Activated effector memory CD4-positive, alpha-beta T cell treated with anti-CD3 and anti-CD28 coated beads, Interleukin-2, amount 50 U/mL, for 16 hours (primary cell): Measurements from ENCODE around the gene MCHR1.
"Not testable (repeated sequence)": the region's sequence is repeated elsewhere in the genome, so short reads cannot be mapped to it uniquely, and the experiment has no call there.

Experiments used
- DNase-seq: peaks from one replicate; pipeline ENCODE4 v3.0.0-alpha.2; 2020

The MCHR1 gene

GRCh38 chr22:40659166-40659565 lies 20.1 kb upstream of the MCHR1 start:
- no peak for DNase-seq

GRCh38 chr22:40660730-40661129 lies 18.6 kb upstream of the MCHR1 start:
- no peak for DNase-seq

DNA sequence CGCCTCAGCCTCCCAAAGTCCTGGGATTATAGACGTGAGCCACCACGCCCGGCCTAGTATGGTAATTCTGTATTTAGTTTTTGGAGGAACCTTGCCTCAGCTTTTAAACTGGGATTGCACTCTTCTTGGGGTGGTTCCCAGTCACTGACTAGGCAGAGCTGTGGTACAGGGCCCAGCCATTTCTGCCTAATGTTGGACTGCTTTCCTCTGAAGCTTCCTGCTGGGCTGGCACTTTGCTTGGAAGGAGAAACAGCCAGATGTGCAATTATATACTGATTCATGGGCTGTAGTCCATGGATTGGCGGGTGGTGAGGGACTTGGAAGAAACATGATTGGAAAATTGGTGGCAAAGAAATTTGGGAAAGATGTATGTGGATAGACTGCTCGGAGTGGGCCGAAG lies 17.6 kb upstream of the MCHR1 start:
- no peak for DNase-seq

- no peak for DNase-seq
These were observed 14.0 kb upstream of the MCHR1 start for GRCh38 chr22:40665312-40665711.

GRCh38 chr22:40666151-40666848 lies 13.0 kb upstream of the MCHR1 start:
- DNase-seq: no peak

DNA sequence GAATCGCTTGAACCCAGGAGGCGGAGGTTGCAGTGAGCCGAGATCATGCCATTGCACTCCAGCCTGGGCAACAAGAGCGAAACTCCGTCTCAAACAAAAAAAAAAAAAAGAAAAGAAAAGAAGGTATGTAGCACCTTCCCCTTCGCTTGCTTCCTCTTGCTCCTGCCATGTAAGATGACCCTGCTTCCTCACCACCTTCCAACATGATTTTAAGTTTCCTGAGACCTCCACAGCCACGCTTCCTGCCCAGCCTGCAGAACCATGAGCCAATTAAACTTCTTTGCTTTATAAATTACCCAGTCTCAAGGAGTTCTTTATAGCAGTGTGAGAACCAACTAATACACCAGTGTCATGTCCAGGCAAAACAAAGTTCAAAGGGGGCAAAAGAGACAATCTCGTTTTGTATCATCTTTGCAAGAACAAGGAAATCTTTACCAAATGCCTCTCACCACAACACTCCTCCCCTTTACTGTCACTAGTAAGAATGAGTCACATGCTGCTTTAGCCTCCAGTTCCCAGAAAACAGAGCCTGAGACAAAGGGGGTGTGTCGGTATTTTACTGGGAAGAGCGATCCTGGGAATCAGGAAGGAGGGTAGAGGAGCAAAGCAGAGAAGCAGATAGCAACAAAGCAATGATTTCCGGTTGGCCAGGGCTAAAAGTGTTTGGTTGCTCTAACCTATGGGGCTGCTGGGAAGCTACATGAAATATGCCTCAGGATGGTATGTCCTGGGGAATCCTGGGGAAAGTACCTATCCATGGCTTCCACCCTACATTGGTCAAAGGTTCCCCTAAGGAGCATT lies 10.5 kb upstream of the MCHR1 start:
- no peak for DNase-seq

GRCh38 chr22:40670058-40670457 lies 9.2 kb upstream of the MCHR1 start:
- no peak for DNase-seq

- DNase-seq: no peak
These were observed 7.9 kb upstream of the MCHR1 start for GRCh38 chr22:40671369-40671768.

GRCh38 chr22:40671796-40672360 lies 7.4 kb upstream of the MCHR1 start:
- DNase-seq: no peak

DNA sequence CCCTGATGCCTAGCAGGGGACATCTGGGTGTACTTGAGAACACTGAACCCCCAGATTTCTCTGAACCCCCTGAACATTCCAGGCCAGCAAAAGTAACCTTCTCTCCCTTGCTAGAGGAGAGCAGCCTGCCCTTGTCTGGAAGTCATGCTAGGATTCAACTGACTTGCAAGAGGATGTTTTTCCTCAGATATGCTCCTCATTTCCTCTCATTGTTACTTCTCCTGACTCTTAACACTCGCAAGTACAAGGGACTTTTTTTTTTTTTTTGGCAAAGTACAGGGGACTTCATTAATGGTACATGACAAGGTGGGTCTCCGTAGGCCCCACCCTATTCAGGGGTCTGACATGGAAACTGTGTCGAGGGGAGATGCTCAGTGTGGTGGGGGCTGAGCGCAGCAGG lies 6.3 kb upstream of the MCHR1 start:
- no peak for DNase-seq

- no peak for DNase-seq
These were observed 5.0 kb upstream of the MCHR1 start for GRCh38 chr22:40674274-40674673.

GRCh38 chr22:40676166-40676565 lies 3.1 kb upstream of the MCHR1 start:
- DNase-seq: not testable (repeated sequence)

DNA sequence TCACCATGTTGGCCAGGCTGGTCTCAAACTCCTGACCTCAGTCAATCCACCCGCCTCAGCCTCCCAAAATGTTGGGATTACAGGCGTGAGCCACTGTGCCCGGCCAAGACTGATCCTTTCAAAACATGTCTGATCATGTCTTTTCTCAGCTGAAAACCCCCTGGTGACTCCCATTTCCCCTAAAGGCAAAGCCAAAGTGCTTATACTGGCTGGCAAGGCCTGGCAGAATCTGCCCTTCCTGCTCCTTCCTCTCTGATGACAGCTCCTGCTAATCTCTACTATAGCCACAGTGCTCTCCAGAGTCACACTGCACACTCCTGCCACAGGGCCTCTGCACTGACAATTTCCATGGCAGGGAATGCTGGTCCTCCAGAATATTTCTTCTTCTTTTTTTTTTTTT lies 2.6 kb upstream of the MCHR1 start:
- DNase-seq: no peak

DNA sequence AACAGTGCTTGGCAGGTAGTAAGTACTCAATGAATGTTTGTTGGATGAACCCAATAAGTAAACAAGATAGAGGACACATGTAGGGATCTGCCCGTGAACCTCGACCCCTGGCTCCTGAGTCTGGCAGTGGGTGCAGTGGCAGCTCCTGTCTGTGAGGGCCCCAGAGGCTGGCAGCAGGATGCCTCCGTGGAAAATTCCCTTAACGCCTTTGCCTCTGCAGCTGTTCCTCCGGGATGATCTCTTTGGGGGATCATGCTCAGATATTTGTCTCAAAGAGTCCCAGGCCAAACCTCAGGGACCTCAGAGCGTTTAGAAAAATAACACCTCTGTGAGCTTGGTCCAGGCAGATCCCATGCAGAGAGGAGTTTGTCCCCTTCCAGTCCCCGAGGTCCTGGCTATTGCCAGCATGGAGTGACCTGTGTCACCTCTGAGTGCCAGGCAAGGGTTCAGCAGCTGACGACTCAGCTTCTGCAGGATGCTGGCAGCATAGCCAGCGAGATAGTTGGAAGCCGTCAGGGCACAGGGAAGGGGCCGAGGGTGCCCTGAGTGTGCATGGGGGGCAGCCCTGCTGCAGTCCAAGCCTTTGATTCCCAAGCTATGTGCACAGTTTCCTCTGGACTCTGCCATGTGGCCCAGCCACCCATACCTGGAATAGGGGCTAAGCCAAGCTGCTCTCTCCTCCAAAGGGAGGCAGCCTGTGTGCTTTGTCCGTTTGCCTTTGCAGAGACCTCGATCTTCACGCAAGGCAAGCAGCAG lies 613 bp upstream of the MCHR1 start:
- no peak for DNase-seq

- no peak for DNase-seq
These were observed 907 bp downstream of the MCHR1 start for GRCh38 chr22:40679964-40680818.

GRCh38 chr22:40680819-40681183 lies 1.5 kb downstream of the MCHR1 start:
- no peak for DNase-seq

- DNase-seq: no peak
These were observed 2.2 kb downstream of the MCHR1 start for GRCh38 chr22:40681451-40681850.

DNA sequence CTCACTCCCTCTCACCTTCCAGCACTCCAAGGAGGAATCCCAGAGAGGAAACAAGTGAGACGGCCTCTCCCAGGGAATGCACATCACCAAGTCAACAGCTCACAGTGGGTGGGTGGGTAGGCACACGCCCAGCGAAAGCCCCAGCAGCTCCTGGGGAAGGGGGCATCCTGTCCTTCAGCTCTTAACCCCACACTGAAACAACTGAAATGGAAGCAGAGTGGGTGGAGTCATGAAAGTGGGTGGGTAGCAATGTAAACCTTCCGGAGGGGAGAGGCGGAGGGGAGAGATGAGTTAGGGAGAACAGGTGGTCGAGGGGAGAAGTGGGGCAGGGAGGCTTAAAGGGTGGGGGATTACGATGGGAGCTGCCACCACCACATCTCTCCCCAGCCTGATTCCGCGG lies 5.4 kb downstream of the MCHR1 start:
- no peak for DNase-seq

DNA sequence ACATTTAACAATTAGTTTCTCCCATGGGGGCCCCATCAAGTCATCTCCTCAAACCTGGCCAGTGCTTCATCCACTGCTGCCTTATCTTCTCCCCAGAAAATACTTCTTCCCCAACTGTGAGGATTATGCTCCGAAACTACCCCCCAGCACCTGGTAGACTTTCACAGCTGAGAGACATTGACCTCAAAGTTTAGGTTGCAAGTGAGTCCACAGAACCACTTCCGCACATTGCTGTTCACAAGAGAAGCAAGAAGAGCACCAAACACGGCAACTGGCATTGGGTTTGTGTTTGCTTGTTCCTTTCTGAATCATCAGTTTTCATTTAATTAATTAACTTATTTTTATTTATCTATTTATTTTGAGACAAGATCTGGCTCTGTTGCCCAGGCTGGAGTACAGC lies 6.1 kb downstream of the MCHR1 start:
- DNase-seq: no peak

DNA sequence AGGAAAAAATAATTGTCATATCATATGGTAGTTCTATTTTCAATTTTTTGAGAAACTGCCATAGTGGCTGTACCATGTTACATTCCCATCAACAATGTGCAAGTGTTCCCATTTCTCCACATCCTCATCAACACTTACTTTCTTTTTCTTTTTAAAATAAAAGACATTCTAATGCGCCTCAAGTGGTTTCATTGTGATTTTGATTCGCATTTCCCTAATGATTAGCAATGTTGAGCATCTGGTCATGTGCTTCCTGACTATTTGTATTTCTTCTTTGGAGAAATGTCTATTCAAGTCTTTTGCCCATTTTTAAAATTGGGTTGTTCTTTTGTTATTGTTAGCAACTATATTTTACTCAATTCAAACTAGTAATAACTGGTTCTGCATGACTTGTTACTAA lies 8.4 kb downstream of the MCHR1 start:
- DNase-seq: no peak

- DNase-seq: no peak
These were observed 11.1 kb downstream of the MCHR1 start for GRCh38 chr22:40690370-40690769.

DNA sequence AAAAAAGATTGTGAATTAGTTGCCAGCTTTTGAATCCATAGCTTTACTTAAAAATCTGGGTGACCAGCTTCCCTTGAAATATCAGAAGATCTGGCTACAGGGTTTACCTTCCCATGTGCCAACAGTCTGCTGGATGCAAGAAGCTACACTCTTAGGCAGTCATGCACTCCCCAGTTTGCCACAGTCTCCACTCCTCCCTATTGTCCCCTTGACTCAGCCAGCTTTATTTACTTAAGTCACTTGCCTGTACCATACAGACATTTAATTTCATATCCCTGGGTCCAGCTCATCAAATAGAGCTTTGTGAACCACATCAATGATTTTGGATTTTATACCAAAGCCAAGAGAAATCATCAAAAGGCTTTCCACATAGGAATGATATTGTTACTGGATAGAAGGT lies 12.2 kb downstream of the MCHR1 start:
- DNase-seq: no peak

- DNase-seq: no peak
These were observed 15.1 kb downstream of the MCHR1 start for GRCh38 chr22:40694411-40694810.
